ENCODE measurements around the gene KLHL3.
"Not testable (repeated sequence)": the region's sequence is repeated elsewhere in the genome, so short reads cannot be mapped to it uniquely, and the experiment has no call there.

KLHL3 gene

GRCh38 chr5:137666461-137666850 lies 69.4 kb downstream of the KLHL3 start:
- DNase-seq: no peak

- DNase-seq: peak; percentile 20 to 41
These were observed 70.0 kb downstream of the KLHL3 start for GRCh38 chr5:137665678-137666460.

- DNase-seq: peak; percentile 70
These were observed 75.5 kb downstream of the KLHL3 start for GRCh38 chr5:137660349-137660817.

- DNase-seq: no peak
These were observed 76.7 kb downstream of the KLHL3 start for GRCh38 chr5:137659209-137659608.

GRCh38 chr5:137658324-137658723 lies 77.6 kb downstream of the KLHL3 start:
- DNase-seq: no peak

GRCh38 chr5:137657073-137657472 lies 78.8 kb downstream of the KLHL3 start:
- DNase-seq: no peak

- DNase-seq: no peak
These were observed 79.3 kb downstream of the KLHL3 start for GRCh38 chr5:137656558-137656957.

GRCh38 chr5:137651022-137651421 lies 84.9 kb downstream of the KLHL3 start:
- no peak for DNase-seq

GRCh38 chr5:137649228-137649935 lies 86.5 kb downstream of the KLHL3 start:
- no peak for DNase-seq

- no peak for DNase-seq
These were observed 87.5 kb downstream of the KLHL3 start for GRCh38 chr5:137648361-137648760.

GRCh38 chr5:137647401-137647800 lies 88.5 kb downstream of the KLHL3 start:
- DNase-seq: no peak

- no peak for DNase-seq
These were observed 89.1 kb downstream of the KLHL3 start for GRCh38 chr5:137646761-137647160.

- not testable (repeated sequence) for DNase-seq
These were observed 92.8 kb downstream of the KLHL3 start for GRCh38 chr5:137643081-137643480.

GRCh38 chr5:137642091-137642490 lies 93.8 kb downstream of the KLHL3 start:
- DNase-seq: no peak

GRCh38 chr5:137641148-137641547 lies 94.7 kb downstream of the KLHL3 start:
- DNase-seq: no peak

GRCh38 chr5:137639645-137640044 lies 96.2 kb downstream of the KLHL3 start:
- no peak for DNase-seq

- DNase-seq: no peak
These were observed 97.0 kb downstream of the KLHL3 start for GRCh38 chr5:137638841-137639240.

- DNase-seq: no peak
These were observed 98.8 kb downstream of the KLHL3 start for GRCh38 chr5:137636830-137637714.

- no peak for DNase-seq
These were observed 99.8 kb downstream of the KLHL3 start for GRCh38 chr5:137636099-137636498.

GRCh38 chr5:137635521-137635921 lies 100.4 kb downstream of the KLHL3 start:
- DNase-seq: no peak

- DNase-seq: no peak
These were observed 102.0 kb downstream of the KLHL3 start for GRCh38 chr5:137633896-137634295.

- no peak for DNase-seq
These were observed 103.2 kb downstream of the KLHL3 start for GRCh38 chr5:137632716-137633115.

- DNase-seq: no peak
These were observed 104.4 kb downstream of the KLHL3 start for GRCh38 chr5:137631453-137631852.

All from CD4-positive, alpha-beta T cell treated with Interleukin-4 for 1 hour (primary cell).